ENCODE data around the gene SGPP2.

SGPP2 gene

GRCh38 chr2:222563936-222564335, 139.6 kb downstream of the SGPP2 start:
- no peak for TF ChIP-seq CTCF (IDR thresholded peaks at IDR 0.05; ENCODE audit: control insufficient read depth, insufficient read depth, low read depth, low read length, missing control alignments)
- no peak overlapping the region for H3K4me3 ChIP-seq (ENCODE audit: control insufficient read depth, low read depth, low read length)
- DNase-seq (ENCODE audit: low read depth) = no peak

- DNase-seq (ENCODE audit: low read depth) = no peak
- no peak for TF ChIP-seq CTCF (IDR thresholded peaks at IDR 0.05; ENCODE audit: control insufficient read depth, insufficient read depth, low read depth, low read length, missing control alignments)
- no peak overlapping the region for H3K4me3 ChIP-seq (ENCODE audit: control insufficient read depth, low read depth, low read length)
Observed at GRCh38 chr2:222566229-222566628, 141.9 kb downstream of the SGPP2 start.

GRCh38 chr2:222568865-222569264, 144.5 kb downstream of the SGPP2 start:
- no peak for TF ChIP-seq CTCF (IDR thresholded peaks at IDR 0.05; ENCODE audit: control insufficient read depth, insufficient read depth, low read depth, low read length, missing control alignments)
- H3K4me3 ChIP-seq (ENCODE audit: control insufficient read depth, low read depth, low read length) = no peak overlapping the region
- DNase-seq (ENCODE audit: low read depth) = peak; percentile 34

GRCh38 chr2:222569826-222570225, 145.5 kb downstream of the SGPP2 start:
- peak; percentile 34 for DNase-seq (ENCODE audit: low read depth)
- no peak overlapping the region for H3K4me3 ChIP-seq (ENCODE audit: control insufficient read depth, low read depth, low read length)
- no peak for TF ChIP-seq CTCF (IDR thresholded peaks at IDR 0.05; ENCODE audit: control insufficient read depth, insufficient read depth, low read depth, low read length, missing control alignments)

- DNase-seq (ENCODE audit: low read depth) = no peak
Observed at GRCh38 chr2:222572264-222572721, 147.9 kb downstream of the SGPP2 start.

GRCh38 chr2:222572751-222573174, 148.4 kb downstream of the SGPP2 start:
- TF ChIP-seq CTCF (IDR thresholded peaks at IDR 0.05; ENCODE audit: control insufficient read depth, insufficient read depth, low read depth, low read length, missing control alignments) = no peak
- peak; percentile 24 for DNase-seq (ENCODE audit: low read depth)
- no peak overlapping the region for H3K4me3 ChIP-seq (ENCODE audit: control insufficient read depth, low read depth, low read length)

More at GRCh38 chr2:222572264-222572721, 147.9 kb downstream of the SGPP2 start:
- TF ChIP-seq CTCF (IDR thresholded peaks at IDR 0.05; ENCODE audit: control insufficient read depth, insufficient read depth, low read depth, low read length, missing control alignments) = no peak
- H3K4me3 ChIP-seq (ENCODE audit: control insufficient read depth, low read depth, low read length) = no peak overlapping the region

GRCh38 chr2:222575618-222576017, 151.3 kb downstream of the SGPP2 start:
- TF ChIP-seq CTCF (IDR thresholded peaks at IDR 0.05; ENCODE audit: control insufficient read depth, insufficient read depth, low read depth, low read length, missing control alignments) = no peak
- DNase-seq (ENCODE audit: low read depth) = no peak
- no peak overlapping the region for H3K4me3 ChIP-seq (ENCODE audit: control insufficient read depth, low read depth, low read length)

Measured in AG09309 (cell line).